GM19372 (cell line): ENCODE data around the gene GRIPAP1.

Experiments used
- ATAC-seq: cut with Tn5 transposase; IDR thresholded peaks from one replicate; pipeline ENCODE4 v1.9.1; 2021; ENCODE audit warnings: mild to moderate bottlenecking, low read depth, moderate library complexity; ENCODE audit not compliant: unreplicated experiment

Gene GRIPAP1

GRCh38 chrX:48961585-48962091 lies 40.4 kb downstream of the GRIPAP1 start:
- ATAC-seq, result no peak

GRCh38 chrX:48960291-48960690 lies 41.8 kb downstream of the GRIPAP1 start:
- ATAC-seq, result no peak

GRCh38 chrX:48958635-48959094 lies 43.4 kb downstream of the GRIPAP1 start:
- no peak for ATAC-seq

- ATAC-seq, result peak; percentile 82
These were observed 44.0 kb downstream of the GRIPAP1 start for GRCh38 chrX:48957827-48958634.

- ATAC-seq, result peak; percentile 40
These were observed 44.6 kb downstream of the GRIPAP1 start, which contains the start of gene OTUD5 for GRCh38 chrX:48957477-48957826. Gene OTUD5 (minus strand): TSS chrX:48957607. CDS start chrX:48957570, 37 bp downstream.

GRCh38 chrX:48956728-48957414 lies 45.2 kb downstream of the GRIPAP1 start:
- ATAC-seq, result no peak

- no peak for ATAC-seq
These were observed 53.5 kb downstream of the GRIPAP1 start for GRCh38 chrX:48948589-48948988.

- ATAC-seq, result no peak
These were observed 56.3 kb downstream of the GRIPAP1 start for GRCh38 chrX:48945517-48946348.

GRCh38 chrX:48942895-48943294 lies 59.2 kb downstream of the GRIPAP1 start:
- no peak for ATAC-seq

- ATAC-seq, result no peak
These were observed 61.6 kb downstream of the GRIPAP1 start for GRCh38 chrX:48940404-48940955.

GRCh38 chrX:48939524-48940228 lies 62.4 kb downstream of the GRIPAP1 start:
- ATAC-seq, result no peak

GRCh38 chrX:48938721-48939425 lies 63.2 kb downstream of the GRIPAP1 start:
- peak; percentile 39 for ATAC-seq

GRCh38 chrX:48937054-48937907 lies 64.8 kb downstream of the GRIPAP1 start:
- peak; percentile 52 for ATAC-seq

GRCh38 chrX:48936429-48937053 lies 65.5 kb downstream of the GRIPAP1 start:
- no peak for ATAC-seq

GRCh38 chrX:48935301-48935670 lies 66.8 kb downstream of the GRIPAP1 start:
- no peak for ATAC-seq

GRCh38 chrX:48934581-48935300 lies 67.3 kb downstream of the GRIPAP1 start:
- no peak for ATAC-seq

GRCh38 chrX:48933757-48934156 lies 68.3 kb downstream of the GRIPAP1 start:
- ATAC-seq, result no peak
